A549 (cell line): Measurements from ENCODE around the gene EPB41L1. TPM values are rescaled to one million over a fixed set of nuclear protein-coding genes. Genes with fewer than 3 reads are reported as not detected.

Experiments used
- ATAC-seq, 2 experiments: fragments of 200-7000 bp in 1 of 2; fragments of >200 bp in 1 of 2; cut with Nextera tagmentation in 1 of 2; cut with Tn5 transposase in 1 of 2; 3 replicates each; pipeline versions ENCODE4 v1.8.0 to v1.9.1; 2018 to 2020; ENCODE audit warnings: mild to moderate bottlenecking in 1 of 2, moderate library complexity in 1 of 2
- CTCF ChIA-PET: fragments of 300-600 bp; sonication (Branson Sonifier 250); formaldehyde crosslinking; extraction: SDS; loops from one replicate; lab custom pipeline; 2021; ENCODE audit warnings: antibody characterized with exemption, inconsistent platforms; lab: Yijun Ruan, JAX
- POLR2A ChIA-PET: fragments of 350-600 bp; formaldehyde crosslinking; extraction: SDS; loops from one replicate; lab custom pipeline; 2021; ENCODE audit warnings: antibody characterized with exemption, inconsistent platforms; lab: Yijun Ruan, JAX
- DNase-seq, 2 experiments: peaks; one replicate each; pipeline versions ENCODE4 v3.0.0 to v3.0.0-alpha.2; 2011 to 2016; ENCODE audit warnings: low read depth in 1 of 2, low spot score in 1 of 2
- FAIRE-seq: peaks from 2 replicates; lab custom pipeline; 2011; peaks lifted over from hg19 to GRCh38; lab: Jason Lieb, UNC
- H3K27ac ChIP-seq, 2 experiments: fragments of >200 bp; sonication (Bioruptor Twin); formaldehyde crosslinking; 3 replicates each; pipeline ENCODE4 v1.5.1; 2016 to 2017
- H3K4me1 ChIP-seq: fragments of >200 bp; sonication (Bioruptor Twin); formaldehyde crosslinking; 3 replicates; pipeline ENCODE4 v1.6.1; 2016
- H3K4me2 ChIP-seq: fragments of >200 bp; sonication (Bioruptor Twin); formaldehyde crosslinking; 3 replicates; pipeline ENCODE4 v1.6.1; 2016
- H3K4me3 ChIP-seq: fragments of >200 bp; sonication (Bioruptor Twin); formaldehyde crosslinking; 3 replicates; pipeline ENCODE4 v1.5.1; 2016
- H3K9me3 ChIP-seq: fragments of >200 bp; sonication (Bioruptor Twin); formaldehyde crosslinking; 3 replicates; pipeline ENCODE4 v1.6.1; 2016
- BHLHE40 ChIP-seq: IDR thresholded peaks from 2 replicates; pipeline ENCODE4 v1.6.1; 2012; ENCODE audit warnings: low read depth, low read length, inconsistent platforms
- CBX2 ChIP-seq: fragments of 200-600 bp; sonication (generic); IDR thresholded peaks from 2 replicates; pipeline ENCODE4 v1.6.1; 2016; ENCODE audit warnings: low read depth, mild to moderate bottlenecking, borderline replicate concordance
- CEBPB ChIP-seq, 2 experiments: fragments of >200 bp in 1 of 2; sonication (Bioruptor Twin) in 1 of 2; formaldehyde crosslinking in 1 of 2; IDR thresholded peaks; 2 replicates each; pipeline ENCODE4 v1.6.1; 2012 to 2016
- CTCF ChIP-seq: fragments of >200 bp; sonication (Bioruptor Twin); formaldehyde crosslinking; IDR thresholded peaks from 3 replicates; pipeline ENCODE4 v1.5.1; 2016
- EHMT2 ChIP-seq: fragments of 200-600 bp; sonication (generic); IDR thresholded peaks from 2 replicates; pipeline ENCODE4 v1.6.1; 2016; ENCODE audit warnings: antibody characterized with exemption, low read depth, mild to moderate bottlenecking, moderate library complexity
- ELK1 ChIP-seq: fragments of 150-350 bp; IDR thresholded peaks from 2 replicates; pipeline ENCODE4 v1.6.1; 2014; ENCODE audit warnings: low read depth, mild to moderate bottlenecking, low read length
- FOSB ChIP-seq: fragments of 250-450 bp; sonication (Bioruptor Pico); IDR thresholded peaks from 2 replicates; pipeline ENCODE4 v1.5.0; 2020; ENCODE audit warnings: mild to moderate bottlenecking, moderate library complexity
- GATA3 ChIP-seq: IDR thresholded peaks from 2 replicates; pipeline ENCODE4 v1.6.1; 2012; ENCODE audit warnings: borderline replicate concordance
- HEYL ChIP-seq: fragments of 250-450 bp; sonication (Bioruptor Pico); IDR thresholded peaks from 2 replicates; pipeline ENCODE4 v1.8.0; 2021; ENCODE audit warnings: mild to moderate bottlenecking, moderate library complexity
- HMGXB4 ChIP-seq: fragments of 250-450 bp; sonication (Bioruptor Pico); IDR thresholded peaks from 2 replicates; pipeline ENCODE4 v1.5.0; 2021; ENCODE audit warnings: mild to moderate bottlenecking, moderate library complexity, borderline replicate concordance
- HOXB5 ChIP-seq: fragments of 250-450 bp; sonication (Bioruptor Pico); IDR thresholded peaks from 2 replicates; pipeline ENCODE4 v1.5.0; 2020; ENCODE audit warnings: mild to moderate bottlenecking, moderate library complexity
- JUN ChIP-seq, 2 experiments: fragments of >200 bp; sonication (Bioruptor Twin); formaldehyde crosslinking; IDR thresholded peaks; 2 replicates in 1 of 2; 3 replicates in 1 of 2; pipeline ENCODE4 v1.6.1; 2016 to 2017
- KDM5A ChIP-seq: fragments of 200-600 bp; sonication (generic); IDR thresholded peaks from 2 replicates; pipeline ENCODE4 v1.6.1; 2016; ENCODE audit warnings: antibody characterized with exemption, mild to moderate bottlenecking
- MAFK ChIP-seq: fragments of 450-650 bp; IDR thresholded peaks from 2 replicates; pipeline ENCODE4 v1.6.1; 2014; ENCODE audit not compliant: partially characterized antibody
- MAX ChIP-seq: IDR thresholded peaks from 2 replicates; pipeline ENCODE4 v1.6.1; 2012
- MAZ ChIP-seq: fragments of 150-350 bp; IDR thresholded peaks from 2 replicates; pipeline ENCODE4 v1.6.1; 2014; ENCODE audit warnings: antibody characterized with exemption, low read depth, low read length, borderline replicate concordance
- NR3C1 ChIP-seq: fragments of >200 bp; sonication (Bioruptor Twin); formaldehyde crosslinking; IDR thresholded peaks from 3 replicates; pipeline ENCODE4 v1.6.1; 2017
- PBX3 ChIP-seq: IDR thresholded peaks from 2 replicates; pipeline ENCODE4 v1.6.1; 2012
- RARB ChIP-seq: fragments of 250-450 bp; sonication (Bioruptor Pico); IDR thresholded peaks from 2 replicates; pipeline ENCODE4 v1.8.0; 2021; ENCODE audit warnings: mild to moderate bottlenecking, moderate library complexity
- RCOR1 ChIP-seq: fragments of 150-350 bp; IDR thresholded peaks from 2 replicates; pipeline ENCODE4 v1.6.1; 2014; ENCODE audit warnings: antibody characterized with exemption, low read length, low read depth
- REST ChIP-seq: fragments of 200-600 bp; sonication (generic); IDR thresholded peaks from 2 replicates; pipeline ENCODE4 v1.6.1; 2016; ENCODE audit warnings: antibody characterized with exemption, mild to moderate bottlenecking, moderate library complexity
- RNF2 ChIP-seq: fragments of 200-600 bp; sonication (generic); IDR thresholded peaks from 2 replicates; pipeline ENCODE4 v1.6.1; 2016; ENCODE audit warnings: low read depth, mild to moderate bottlenecking, antibody characterized with exemption, moderate library complexity, borderline replicate concordance
- ZNF302 ChIP-seq: fragments of 250-450 bp; sonication (Bioruptor Pico); IDR thresholded peaks from 2 replicates; pipeline ENCODE4 v1.9.0; 2021; ENCODE audit warnings: inconsistent platforms, mild to moderate bottlenecking, moderate library complexity
- WGBS: methylation state at CpG from one replicate; pipeline ENCODE4 v1.1.6; 2017; ENCODE audit errors: missing lambda C conversion rate; 5-methylcytosine and 5-hydroxymethylcytosine counted together
- polyA plus RNA-seq, 4 experiments: library from polyadenylated mRNA; depleted of rRNA in 3 of 4; stranded (reverse); fragments of >200 nt; fragmentation: RNase III in 1 of 4; extraction: RNeasy Plus Mini Kit Qiagen cat#74134 plus additional on column Dnase treatment in 1 of 4; gene quantifications; 2 replicates in 3 of 4; 3 replicates in 1 of 4; pipeline ENCODE4 v1.2.3, GENCODE V29; 2011 to 2017

EPB41L1 gene
- polyA plus RNA-seq, 2 of the 4 experiments (the other 2 are of a cell fraction) = 45.9 to 94.4 TPM

- no peak for FAIRE-seq
- POLR2A ChIA-PET = interaction anchor here (0.7 kb wide), 1 partner anchor 142 kb away, joined by 5 read pairs; no protein-coding TSS in a partner anchor
- H3K4me1 ChIP-seq = no peaks in the 10 kb centered on the region
- H3K4me3 ChIP-seq = no peak overlapping the region
- no peaks in the 10 kb centered on the region for H3K9me3 ChIP-seq
- no peak for DNase-seq
- no peak overlapping the region for H3K4me2 ChIP-seq
- no peak for ATAC-seq
- TF ChIP-seq MAFK (no peak), MAX (no peak), HEYL (no peak), RNF2 (no peak), REST (no peak), KDM5A (no peak), NR3C1 (no peak), PBX3 (no peak), EHMT2 (no peak), FOSB (no peak), RCOR1 (no peak), ZNF302 (CRISPR knock-in tag) (no peak), HOXB5 (CRISPR knock-in tag) (no peak), JUN (IDR thresholded peaks at IDR 0.05) (no peak), HMGXB4 (CRISPR knock-in tag) (no peak), GATA3 (no peak), MAZ (no peak), BHLHE40 (no peak), ELK1 (no peak)
- TF ChIP-seq, all 56 proteins: peak for 0
- 93% methylated on average over 4 of the region's 4 CpGs for WGBS
- H3K27ac ChIP-seq = no peak overlapping the region
- CTCF ChIA-PET = interaction anchor here (1.7 kb wide), 1 partner anchor 191 kb away, joined by 5 read pairs; no protein-coding TSS in a partner anchor
Measured at GRCh38 chr20:36248836-36249235, 94.3 kb downstream of the EPB41L1 start.

GRCh38 chr20:36249450-36249849 is 94.9 kb downstream of the EPB41L1 start:
- no peak for DNase-seq
- no peaks in the 10 kb centered on the region for H3K4me1 ChIP-seq

More at GRCh38 chr20:36249450-36249849, 94.9 kb downstream of the EPB41L1 start:
- no peak for TF ChIP-seq MAZ
- TF ChIP-seq CEBPB (IDR thresholded peaks at IDR 0.05) = no peak
- no peak for TF ChIP-seq CTCF
- no peak for TF ChIP-seq HEYL
- no peak for TF ChIP-seq BHLHE40
- TF ChIP-seq CBX2 = no peak
- no peak for TF ChIP-seq ZNF302 (CRISPR knock-in tag)
- TF ChIP-seq RARB (CRISPR knock-in tag) = no peak
- 90% methylated on average over 3 of the region's 3 CpGs for WGBS
- Histone ChIP-seq H3K9me3 (no peaks in the 10 kb centered on the region), H3K27ac (no peak overlapping the region), H3K4me3 (no peak overlapping the region), H3K4me2 (no peak overlapping the region)
- ATAC-seq (no peak), FAIRE-seq (no peak)
- CTCF ChIA-PET = interaction anchor here (1.7 kb wide), 1 partner anchor 190 kb away, joined by 5 read pairs; no protein-coding TSS in a partner anchor
- POLR2A ChIA-PET = interaction anchor here (0.7 kb wide), 1 partner anchor 142 kb away, joined by 5 read pairs; no protein-coding TSS in a partner anchor
